ENCODE data around the gene LRFN5.
"Not testable (repeated sequence)": the region's sequence is repeated elsewhere in the genome, so short reads cannot be mapped to it uniquely, and the experiment has no call there.

LRFN5 gene

GRCh38 chr14:41718477-41719166 is 111.9 kb downstream of the LRFN5 start:
- Histone ChIP-seq H3K27ac (ENCODE audit: low read length) (no peak overlapping the region), H3K27me3 (ENCODE audit: insufficient read depth, low read length, poor library complexity) (no peaks in the 10 kb centered on the region), H2AFZ (ENCODE audit: low read depth, low read length) (no peak overlapping the region), H3K9me3 (ENCODE audit: insufficient read depth, low read length, severe bottlenecking) (no peaks in the 10 kb centered on the region), H3K9ac (ENCODE audit: low read depth, low read length) (no peak overlapping the region), H3K4me3 (ENCODE audit: low read depth in 1 of 2, low read length in 2 of 2) (no peak overlapping the region), H3K36me3 (ENCODE audit: insufficient read depth, low read length) (no peaks in the 10 kb centered on the region), H3K79me2 (ENCODE audit: insufficient read depth, low read length) (no peaks in the 10 kb centered on the region), H4K20me1 (ENCODE audit: insufficient read depth, low read length) (no peaks in the 10 kb centered on the region), H3K4me2 (ENCODE audit: insufficient read depth, low read length) (no peak overlapping the region), H3K4me1 (ENCODE audit: insufficient read depth, low read length) (no peaks in the 10 kb centered on the region)
- no peak for TF ChIP-seq EZH2 (IDR thresholded peaks at IDR 0.05; ENCODE audit: borderline replicate concordance, low read depth, low read length, severe bottlenecking)
- TF ChIP-seq CTCF (IDR thresholded peaks at IDR 0.05; ENCODE audit: borderline replicate concordance, extremely low read depth, low read length, poor library complexity, severe bottlenecking), result no peak
- DNase-seq (no peak), ATAC-seq (ENCODE audit: insufficient read depth, low read depth) (no peak)

GRCh38 chr14:41739203-41739602 is 132.5 kb downstream of the LRFN5 start:
- H3K27ac ChIP-seq (ENCODE audit: low read length), result no peak overlapping the region
- no peaks in the 10 kb centered on the region for H3K79me2 ChIP-seq (ENCODE audit: insufficient read depth, low read length)
- no peaks in the 10 kb centered on the region for H3K9me3 ChIP-seq (ENCODE audit: insufficient read depth, low read length, severe bottlenecking)
- no peak for ATAC-seq (ENCODE audit: insufficient read depth, low read depth)
- H3K36me3 ChIP-seq (ENCODE audit: insufficient read depth, low read length), result no peaks in the 10 kb centered on the region
- TF ChIP-seq EZH2 (IDR thresholded peaks at IDR 0.05; ENCODE audit: borderline replicate concordance, low read depth, low read length, severe bottlenecking), result no peak
- no peak overlapping the region for H2AFZ ChIP-seq (ENCODE audit: low read depth, low read length)
- no peaks in the 10 kb centered on the region for H3K4me1 ChIP-seq (ENCODE audit: insufficient read depth, low read length)
- H3K27me3 ChIP-seq (ENCODE audit: insufficient read depth, low read length, poor library complexity), result no peaks in the 10 kb centered on the region
- no peak overlapping the region for H3K4me2 ChIP-seq (ENCODE audit: insufficient read depth, low read length)
- H4K20me1 ChIP-seq (ENCODE audit: insufficient read depth, low read length), result no peaks in the 10 kb centered on the region
- no peak overlapping the region for H3K4me3 ChIP-seq (ENCODE audit: low read depth in 1 of 2, low read length in 2 of 2)
- no peak for DNase-seq
- H3K9ac ChIP-seq (ENCODE audit: low read depth, low read length), result no peak overlapping the region

GRCh38 chr14:41743140-41743539 is 136.5 kb downstream of the LRFN5 start:
- no peaks in the 10 kb centered on the region for H3K9me3 ChIP-seq (ENCODE audit: insufficient read depth, low read length, severe bottlenecking)
- no peaks in the 10 kb centered on the region for H3K4me1 ChIP-seq (ENCODE audit: insufficient read depth, low read length)
- H3K27me3 ChIP-seq (ENCODE audit: insufficient read depth, low read length, poor library complexity), result no peaks in the 10 kb centered on the region
- H3K79me2 ChIP-seq (ENCODE audit: insufficient read depth, low read length), result no peaks in the 10 kb centered on the region
- ATAC-seq (ENCODE audit: insufficient read depth, low read depth) (no peak), DNase-seq (no peak)
- H2AFZ ChIP-seq (ENCODE audit: low read depth, low read length), result no peak overlapping the region
- H3K9ac ChIP-seq (ENCODE audit: low read depth, low read length), result no peak overlapping the region
- no peak overlapping the region for H3K27ac ChIP-seq (ENCODE audit: low read length)
- no peaks in the 10 kb centered on the region for H4K20me1 ChIP-seq (ENCODE audit: insufficient read depth, low read length)
- H3K4me2 ChIP-seq (ENCODE audit: insufficient read depth, low read length), result no peak overlapping the region
- no peaks in the 10 kb centered on the region for H3K36me3 ChIP-seq (ENCODE audit: insufficient read depth, low read length)
- no peak overlapping the region for H3K4me3 ChIP-seq (ENCODE audit: low read depth in 1 of 2, low read length in 2 of 2)
- TF ChIP-seq EZH2 (IDR thresholded peaks at IDR 0.05; ENCODE audit: borderline replicate concordance, low read depth, low read length, severe bottlenecking) (no peak), CTCF (IDR thresholded peaks at IDR 0.05; ENCODE audit: borderline replicate concordance, extremely low read depth, low read length, poor library complexity, severe bottlenecking) (no peak)

- DNase-seq (peak; percentile 9), ATAC-seq (ENCODE audit: insufficient read depth, low read depth) (peak; percentile 99)
- H3K27ac ChIP-seq (ENCODE audit: low read length), result peak overlapping the region; percentile 45
- no peaks in the 10 kb centered on the region for H4K20me1 ChIP-seq (ENCODE audit: insufficient read depth, low read length)
- H3K4me1 ChIP-seq (ENCODE audit: insufficient read depth, low read length), result peaks cover 13% of the 10 kb centered on the region
- peak overlapping the region in 1 of 2 experiments; percentile 45; a peak in 3 of 4 replicates for H3K4me3 ChIP-seq (ENCODE audit: low read depth in 1 of 2, low read length in 2 of 2)
- no peak overlapping the region for H3K9ac ChIP-seq (ENCODE audit: low read depth, low read length)
- peak overlapping the region; percentile 58 for H3K4me2 ChIP-seq (ENCODE audit: insufficient read depth, low read length)
- H2AFZ ChIP-seq (ENCODE audit: low read depth, low read length), result peak overlapping the region; percentile 82
- no peaks in the 10 kb centered on the region for H3K79me2 ChIP-seq (ENCODE audit: insufficient read depth, low read length)
- H3K36me3 ChIP-seq (ENCODE audit: insufficient read depth, low read length), result no peaks in the 10 kb centered on the region
- no peaks in the 10 kb centered on the region for H3K27me3 ChIP-seq (ENCODE audit: insufficient read depth, low read length, poor library complexity)
- no peak for TF ChIP-seq EZH2 (IDR thresholded peaks at IDR 0.05; ENCODE audit: borderline replicate concordance, low read depth, low read length, severe bottlenecking)
- TF ChIP-seq CTCF (IDR thresholded peaks at IDR 0.05; ENCODE audit: borderline replicate concordance, extremely low read depth, low read length, poor library complexity, severe bottlenecking), result no peak
- H3K9me3 ChIP-seq (ENCODE audit: insufficient read depth, low read length, severe bottlenecking), result no peaks in the 10 kb centered on the region
These were observed 142.8 kb downstream of the LRFN5 start for GRCh38 chr14:41749429-41749828.

- not testable (repeated sequence) for H4K20me1 ChIP-seq (ENCODE audit: insufficient read depth, low read length); H3K9me3 ChIP-seq (ENCODE audit: insufficient read depth, low read length, severe bottlenecking); H3K79me2 ChIP-seq (ENCODE audit: insufficient read depth, low read length); H3K9ac ChIP-seq (ENCODE audit: low read depth, low read length); H3K4me3 ChIP-seq (ENCODE audit: low read depth in 1 of 2, low read length in 2 of 2); H2AFZ ChIP-seq (ENCODE audit: low read depth, low read length); H3K27me3 ChIP-seq (ENCODE audit: insufficient read depth, low read length, poor library complexity); H3K27ac ChIP-seq (ENCODE audit: low read length); H3K4me2 ChIP-seq (ENCODE audit: insufficient read depth, low read length); H3K36me3 ChIP-seq (ENCODE audit: insufficient read depth, low read length); ATAC-seq (ENCODE audit: insufficient read depth, low read depth); DNase-seq
- H3K4me1 ChIP-seq (ENCODE audit: insufficient read depth, low read length), result peaks cover 13% of the 10 kb centered on the region
These were observed 143.9 kb downstream of the LRFN5 start for GRCh38 chr14:41750575-41750974.

Data from DND-41 (cell line).